Measurements from ENCODE around the gene SEMA3B.

SEMA3B gene

GRCh38 chr3:50321336-50322114, 52.6 kb downstream of the SEMA3B start:
- peak; percentile 92 for DNase-seq (ENCODE audit: low read depth)
- peak; percentile 36 for TF ChIP-seq CTCF (IDR thresholded peaks at IDR 0.05; ENCODE audit: insufficient read depth, low read depth, low read length, missing control alignments)
- peak overlapping the region; percentile 92 for H3K4me3 ChIP-seq (ENCODE audit: low read length)

- H3K4me3 ChIP-seq (ENCODE audit: low read length): peak overlapping the region; percentile 92
- TF ChIP-seq CTCF (IDR thresholded peaks at IDR 0.05; ENCODE audit: insufficient read depth, low read depth, low read length, missing control alignments): no peak
- no peak for DNase-seq (ENCODE audit: low read depth)
Observed at GRCh38 chr3:50322115-50322385, 53.1 kb downstream of the SEMA3B start.

- no peak for DNase-seq (ENCODE audit: low read depth)
- TF ChIP-seq CTCF (IDR thresholded peaks at IDR 0.05; ENCODE audit: insufficient read depth, low read depth, low read length, missing control alignments): no peak
- peak within 1 kb of the TSS; percentile 92 for H3K4me3 ChIP-seq (ENCODE audit: low read length)
Observed at GRCh38 chr3:50322386-50323091, 53.6 kb downstream of the SEMA3B start, which contains the start of gene HYAL2. Gene HYAL2, minus strand, starts transcription at chr3:50322745. Its CDS starts 2,256 bp downstream, at chr3:50320489.

DNA sequence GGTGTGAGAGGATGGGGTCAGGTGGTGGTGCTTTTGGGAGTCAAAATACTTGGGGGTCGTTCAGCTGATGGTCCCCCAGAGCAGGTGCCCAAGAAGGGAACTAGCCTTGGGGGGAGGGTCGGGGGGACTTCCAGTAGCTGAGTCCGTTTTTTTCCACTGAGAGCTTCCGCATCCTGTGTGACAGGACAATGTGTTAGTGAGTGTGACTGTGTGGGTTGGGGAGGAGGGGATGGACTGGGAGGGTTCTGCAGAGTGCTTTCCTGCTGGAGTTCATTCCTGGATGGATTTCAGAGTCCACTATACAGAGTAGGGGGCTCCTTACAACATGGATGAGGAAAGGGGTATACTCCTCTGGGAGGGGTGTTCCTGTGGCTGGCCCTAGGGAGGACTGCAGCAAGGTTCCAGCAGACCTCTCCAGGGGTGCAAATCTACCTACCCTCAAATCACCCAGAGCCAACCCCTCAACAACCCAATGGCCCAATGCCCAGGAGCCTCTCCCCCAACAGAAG, 54.2 kb downstream of the SEMA3B start:
- H3K4me3 ChIP-seq (ENCODE audit: low read length): no peak overlapping the region

GRCh38 chr3:50323614-50324199, 54.8 kb downstream of the SEMA3B start:
- no peak overlapping the region for H3K4me3 ChIP-seq (ENCODE audit: low read length)

More for the DNA sequence above, 54.2 kb downstream of the SEMA3B start:
- DNase-seq (ENCODE audit: low read depth): no peak
- no peak for TF ChIP-seq CTCF (IDR thresholded peaks at IDR 0.05; ENCODE audit: insufficient read depth, low read depth, low read length, missing control alignments)

More at GRCh38 chr3:50323614-50324199, 54.8 kb downstream of the SEMA3B start:
- TF ChIP-seq CTCF (IDR thresholded peaks at IDR 0.05; ENCODE audit: insufficient read depth, low read depth, low read length, missing control alignments): no peak
- no peak for DNase-seq (ENCODE audit: low read depth)
